CD14-positive monocyte (primary cell): Measurements from ENCODE around the gene TBC1D5. TPM values are rescaled to one million over a fixed set of nuclear protein-coding genes. Genes with fewer than 3 reads are reported as not detected.

Experiments
- DNase-seq, 3 donors: peaks; one replicate each; pipeline ENCODE4 v3.0.0-alpha.2; 2011 to 2022
- H2AFZ ChIP-seq: 2 replicates; pipeline ENCODE4 v1.6.0; 2012; ENCODE audit warnings: mild to moderate bottlenecking, low read depth, low read length, inconsistent platforms; ENCODE audit not compliant: insufficient read depth, poor library complexity, severe bottlenecking
- H3K27ac ChIP-seq, 2 donors: 1 replicate in 1 of 2; 2 replicates in 1 of 2; pipeline ENCODE4 v1.5.1; 2012 to 2013; ENCODE audit warnings: low read length in 2 of 2, control low read depth in 1 of 2, inconsistent platforms in 1 of 2, low read depth in 1 of 2, mild to moderate bottlenecking in 1 of 2
- H3K27me3 ChIP-seq, 2 donors: one replicate each; pipeline versions ENCODE4 v1.6.0 to v1.6.1; 2011 to 2013; ENCODE audit warnings: low read length in 2 of 2; ENCODE audit not compliant: control insufficient read depth in 2 of 2, insufficient read depth in 2 of 2
- H3K36me3 ChIP-seq, 2 donors: replicated peaks in 1 of 2; 1 replicate in 1 of 2; 2 replicates in 1 of 2; pipeline versions ENCODE4 v1.5.1 to v1.6.1; 2012 to 2013; ENCODE audit warnings: low read length in 2 of 2, control low read depth in 1 of 2, inconsistent platforms in 1 of 2, mild to moderate bottlenecking in 1 of 2; ENCODE audit not compliant: insufficient read depth in 2 of 2, control insufficient read depth in 1 of 2
- H3K4me1 ChIP-seq, 2 donors: 1 replicate in 1 of 2; 2 replicates in 1 of 2; pipeline versions ENCODE4 v1.5.1 to v1.6.1; 2012 to 2013; ENCODE audit warnings: low read length in 2 of 2, control low read depth in 1 of 2, inconsistent platforms in 1 of 2, mild to moderate bottlenecking in 1 of 2, moderate library complexity in 1 of 2; ENCODE audit not compliant: insufficient read depth in 2 of 2, control insufficient read depth in 1 of 2
- H3K4me2 ChIP-seq: replicated peaks from 2 replicates; pipeline ENCODE3; 2012; ENCODE audit warnings: low read length, moderate library complexity, mild to moderate bottlenecking; ENCODE audit not compliant: poor library complexity, severe bottlenecking; ENCODE audit errors: extremely low read depth
- H3K4me3 ChIP-seq, 3 experiments: fragments of 200-600 bp in 1 of 3; sonication (generic) in 1 of 3; replicated peaks in 1 of 3; 1 replicate in 2 of 3; 2 replicates in 1 of 3; pipeline ENCODE4 v1.5.1; 2011 to 2013; ENCODE audit warnings: low read length in 3 of 3, mild to moderate bottlenecking in 3 of 3, control low read depth in 2 of 3, low read depth in 2 of 3, inconsistent platforms in 1 of 3, moderate library complexity in 1 of 3
- H3K79me2 ChIP-seq: 2 replicates; pipeline ENCODE4 v1.6.0; 2012; ENCODE audit warnings: mild to moderate bottlenecking, control low read depth, inconsistent platforms, low read length, moderate library complexity; ENCODE audit not compliant: insufficient read depth
- H3K9ac ChIP-seq: 2 replicates; pipeline ENCODE4 v1.6.0; 2017; ENCODE audit warnings: low read length, mild to moderate bottlenecking; ENCODE audit not compliant: insufficient read depth, poor library complexity, severe bottlenecking
- H3K9me3 ChIP-seq, 2 donors: replicated peaks in 1 of 2; 1 replicate in 1 of 2; 2 replicates in 1 of 2; pipeline versions ENCODE4 v1.5.1 to v1.6.1; 2012 to 2013; ENCODE audit warnings: low read length in 2 of 2, control low read depth in 1 of 2; ENCODE audit not compliant: control insufficient read depth in 1 of 2, insufficient read depth in 1 of 2
- H4K20me1 ChIP-seq: 2 replicates; pipeline ENCODE4 v1.6.0; 2012; ENCODE audit warnings: mild to moderate bottlenecking, low read length, control low read depth, moderate library complexity; ENCODE audit not compliant: insufficient read depth
- H3K27ac Mint-ChIP-seq, 7 donors: one replicate each; pipeline ENCODE4 v1.8.0; 2020; ENCODE audit warnings: mild to moderate bottlenecking in 7 of 7, mixed read lengths in 7 of 7, moderate library complexity in 6 of 7, inconsistent platforms in 2 of 7
- H3K27me3 Mint-ChIP-seq, 3 donors: one replicate each; pipeline ENCODE4 v1.8.0; 2021 to 2022; ENCODE audit warnings: low read depth in 3 of 3, mild to moderate bottlenecking in 3 of 3, mixed read lengths in 3 of 3, moderate library complexity in 3 of 3, inconsistent platforms in 1 of 3
- H3K36me3 Mint-ChIP-seq, 2 donors: one replicate each; pipeline ENCODE4 v1.8.0; 2020; ENCODE audit warnings: mixed read lengths in 2 of 2, inconsistent platforms in 1 of 2, mild to moderate bottlenecking in 1 of 2
- H3K4me1 Mint-ChIP-seq: one replicate; pipeline ENCODE4 v1.8.0; 2020; ENCODE audit warnings: mild to moderate bottlenecking, mixed read lengths
- H3K4me3 Mint-ChIP-seq, 2 donors: one replicate each; pipeline ENCODE4 v1.8.0; 2020; ENCODE audit warnings: mild to moderate bottlenecking in 2 of 2, mixed read lengths in 2 of 2, moderate library complexity in 1 of 2
- H3K9me3 Mint-ChIP-seq, 7 donors: one replicate each; pipeline ENCODE4 v1.8.0; 2020 to 2022; ENCODE audit warnings: mixed read lengths in 7 of 7, mild to moderate bottlenecking in 6 of 7, moderate library complexity in 6 of 7, inconsistent platforms in 2 of 7
- CTCF ChIP-seq: fragments of 200-600 bp; IDR thresholded peaks from one replicate; pipeline ENCODE4 v1.8.0; 2022; ENCODE audit warnings: antibody characterized with exemption, mild to moderate bottlenecking
- WGBS: methylation state at CpG from one replicate; pipeline ENCODE4 v1.1.5; 2013; ENCODE audit warnings: missing lambda C conversion rate; ENCODE audit not compliant: insufficient coverage; 5-methylcytosine and 5-hydroxymethylcytosine counted together
- intact Hi-C, 2 donors: fragments of 100-400 bp; cut with micrococcal nuclease; formaldehyde crosslinking; loops; one replicate each; pipeline versions ENCODE4 v1.15.0 to v1.15.1; 2023
- polyA plus RNA-seq, 3 donors: library from polyadenylated mRNA; depleted of rRNA in 1 of 3; unstranded in 2 of 3; stranded (reverse) in 1 of 3; fragments of 300-500 nt in 2 of 3; fragments of >200 nt in 1 of 3; fragmentation: Illumina TruSeq in 2 of 3; gene quantifications; 1 replicate in 2 of 3; 2 replicates in 1 of 3; pipeline ENCODE4 v1.2.3, GENCODE V29; 2012 to 2021

Gene TBC1D5
- polyA plus RNA-seq, 3 donors: 17.6 to 35.3 (median 21.0) TPM

- Histone ChIP-seq H4K20me1 (peaks cover 4% of the 10 kb centered on the region), H3K27ac (no peak overlapping the region), H3K9me3 (no peaks in the 10 kb centered on the region), H3K79me2 (no peaks in the 10 kb centered on the region), H3K27me3 (no peaks in the 10 kb centered on the region), H2AFZ (no peak overlapping the region), H3K9ac (no peak overlapping the region), H3K4me2 (no peak overlapping the region), H3K36me3 (no peaks in the 10 kb centered on the region), H3K4me3 (no peak overlapping the region), H3K4me1 (peaks cover 5 to 10% of the 10 kb centered on the region in 2 donors)
- H3K27ac Mint-ChIP-seq: no peak overlapping the region
- 100% methylated on average over 1 of the region's 4 CpGs for WGBS
- no peaks in the 10 kb centered on the region for H3K9me3 Mint-ChIP-seq
- intact Hi-C loops: no loop called here
- H3K4me3 Mint-ChIP-seq: no peak overlapping the region
- H3K27me3 Mint-ChIP-seq: peaks cover 0 to 2% (median 0%) of the 10 kb centered on the region in 3 donors
- peak in 1 of 3 donors; percentile 32 for DNase-seq
- no peak for TF ChIP-seq CTCF
- peaks cover 7% of the 10 kb centered on the region for H3K4me1 Mint-ChIP-seq
- H3K36me3 Mint-ChIP-seq: peaks cover 4 to 9% of the 10 kb centered on the region in 2 donors
Observed at GRCh38 chr3:17580901-17581300, 161.5 kb downstream of the TBC1D5 start.

- Histone ChIP-seq H3K9me3 (no peaks in the 10 kb centered on the region), H3K4me3 (no peak overlapping the region), H4K20me1 (peaks cover 4% of the 10 kb centered on the region), H3K27ac (no peak overlapping the region), H2AFZ (no peak overlapping the region), H3K4me1 (peaks cover 5 to 10% of the 10 kb centered on the region in 2 donors), H3K79me2 (no peaks in the 10 kb centered on the region), H3K4me2 (no peak overlapping the region), H3K9ac (no peak overlapping the region), H3K27me3 (no peaks in the 10 kb centered on the region), H3K36me3 (no peaks in the 10 kb centered on the region)
- Mint-ChIP-seq H3K27ac (peak overlapping the region in 1 of 7 donors; percentile 46), H3K36me3 (peaks cover 0 to 7% of the 10 kb centered on the region in 2 donors), H3K27me3 (peaks cover 0 to 2% (median 0%) of the 10 kb centered on the region in 3 donors), H3K9me3 (no peaks in the 10 kb centered on the region), H3K4me3 (no peak overlapping the region), H3K4me1 (peaks cover 6% of the 10 kb centered on the region)
- intact Hi-C loops: no loop called here
- DNase-seq: no peak
- no CpG with 5 or more reads among the region's 3 CpGs for WGBS
- TF ChIP-seq CTCF: no peak
Observed at GRCh38 chr3:17579289-17580031, 163.0 kb downstream of the TBC1D5 start.
